Large intestine (tissue), 3 donors: Measurements from ENCODE around the gene INO80. TPM values are rescaled to one million over a fixed set of nuclear protein-coding genes. Genes with fewer than 3 reads are reported as not detected.
A peak's percentile ranks its signal among the peaks of the same experiment; 100 is the strongest.

Experiments used
- DNase-seq, 2 donors: peaks; one replicate each; pipeline versions ENCODE4 v3.0.0 to v3.0.0-alpha.2; 2013
- H3K27ac ChIP-seq: one replicate; pipeline ENCODE4 v1.5.1; 2013; ENCODE audit warnings: low read length
- H3K27me3 ChIP-seq: 2 replicates; pipeline ENCODE4 v1.6.1; 2013; ENCODE audit warnings: low read length; ENCODE audit not compliant: control insufficient read depth, insufficient read depth
- H3K36me3 ChIP-seq: 2 replicates; pipeline ENCODE4 v1.6.1; 2013; ENCODE audit warnings: low read length; ENCODE audit not compliant: control insufficient read depth, insufficient read depth
- H3K4me1 ChIP-seq: one replicate; pipeline ENCODE4 v1.6.1; 2013; ENCODE audit warnings: low read length; ENCODE audit not compliant: control insufficient read depth, insufficient read depth
- H3K4me3 ChIP-seq: one replicate; pipeline ENCODE4 v1.5.1; 2013; ENCODE audit warnings: low read length
- H3K9me3 ChIP-seq: one replicate; pipeline ENCODE4 v1.6.1; 2013; ENCODE audit warnings: mild to moderate bottlenecking, low read depth, low read length, moderate library complexity; ENCODE audit not compliant: control insufficient read depth
- WGBS: methylation state at CpG from one replicate; pipeline ENCODE4 v1.1.5; 2013; ENCODE audit warnings: low lambda C conversion rate; ENCODE audit not compliant: insufficient coverage; 5-methylcytosine and 5-hydroxymethylcytosine counted together
- polyA plus RNA-seq: library from polyadenylated mRNA; unstranded; fragments of 120-200 nt; gene quantifications from one replicate; pipeline ENCODE4 v1.2.1, GENCODE V29; 2013

INO80 gene
- polyA plus RNA-seq, 1 donor, result 18.2 TPM

DNA sequence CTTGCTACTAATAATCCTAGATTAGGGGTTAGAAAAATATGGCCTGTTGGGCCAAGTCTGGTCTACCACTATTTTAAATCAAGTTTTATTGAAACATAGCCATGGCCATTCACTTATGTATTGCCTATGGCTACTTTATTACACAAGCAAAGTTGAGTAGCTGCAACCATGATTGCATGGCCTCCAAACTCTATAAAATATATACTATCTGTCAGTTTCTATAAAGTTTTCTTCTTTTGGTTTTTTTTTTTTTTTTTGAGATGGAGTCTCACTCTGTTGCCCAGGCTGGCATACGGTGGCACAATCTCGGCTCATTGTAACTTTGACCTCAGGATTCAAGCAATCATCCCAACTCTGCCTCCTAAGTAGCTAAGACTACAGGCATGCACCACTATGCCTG, 60.4 kb downstream of the INO80 start:
- H3K27me3 ChIP-seq, result no peaks in the 10 kb centered on the region
- H3K36me3 ChIP-seq, result peaks cover 60% of the 10 kb centered on the region
- WGBS, result 100% methylated on average over 1 of the region's 2 CpGs
- no peak overlapping the region for H3K4me3 ChIP-seq
- no peak for DNase-seq
- H3K27ac ChIP-seq, result no peak overlapping the region
- H3K9me3 ChIP-seq, result no peaks in the 10 kb centered on the region
- no peaks in the 10 kb centered on the region for H3K4me1 ChIP-seq

DNA sequence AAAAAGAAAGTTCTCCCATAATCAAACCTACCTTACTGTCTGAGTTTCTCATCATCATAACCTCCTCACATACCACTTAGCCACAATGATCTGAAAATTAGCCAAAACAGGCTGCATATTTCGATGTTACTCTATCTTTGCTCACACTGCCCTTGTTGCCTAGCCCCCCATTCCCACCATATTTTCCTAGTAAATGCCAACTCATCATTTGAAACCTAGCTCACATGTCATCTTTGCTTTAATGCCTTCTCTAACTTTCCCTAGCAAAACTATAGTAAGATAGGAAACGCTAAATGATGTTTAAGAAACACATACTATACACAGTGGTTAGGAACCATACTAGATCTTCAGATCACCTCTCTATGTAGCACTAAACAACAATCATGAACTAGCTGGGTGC, 64.9 kb downstream of the INO80 start:
- no peak for DNase-seq
- WGBS, result no CpG with 5 or more reads among the region's 2 CpGs
- no peaks in the 10 kb centered on the region for H3K9me3 ChIP-seq
- H3K4me3 ChIP-seq, result no peak overlapping the region
- H3K36me3 ChIP-seq, result peaks cover 62% of the 10 kb centered on the region
- no peak overlapping the region for H3K27ac ChIP-seq
- H3K4me1 ChIP-seq, result peaks cover 8% of the 10 kb centered on the region
- H3K27me3 ChIP-seq, result no peaks in the 10 kb centered on the region

DNA sequence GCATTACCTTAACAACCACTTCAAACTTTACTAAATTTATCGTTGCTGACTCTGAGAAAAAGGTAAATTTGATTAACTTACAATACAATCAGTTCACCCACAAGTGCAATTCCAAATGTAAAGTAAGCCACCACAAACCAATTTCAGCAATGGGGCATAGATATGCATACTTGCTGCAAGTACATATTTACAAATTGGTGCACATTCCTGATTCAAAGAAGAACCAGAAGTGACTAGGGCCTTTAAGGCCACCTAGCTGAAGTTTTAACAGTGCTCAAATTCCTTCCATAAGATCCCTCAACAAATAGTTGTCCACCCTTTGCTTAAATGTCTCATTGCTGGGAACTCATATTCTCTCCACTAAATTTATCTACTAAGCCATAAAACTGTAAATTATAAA, 67.2 kb downstream of the INO80 start:
- DNase-seq, result no peak
- Histone ChIP-seq H3K36me3 (peaks cover 62% of the 10 kb centered on the region), H3K4me1 (peaks cover 8% of the 10 kb centered on the region), H3K4me3 (no peak overlapping the region), H3K27ac (peak overlapping the region; percentile 47), H3K27me3 (no peaks in the 10 kb centered on the region), H3K9me3 (no peaks in the 10 kb centered on the region)
- no CpG with 5 or more reads among the region's 1 CpG for WGBS

DNA sequence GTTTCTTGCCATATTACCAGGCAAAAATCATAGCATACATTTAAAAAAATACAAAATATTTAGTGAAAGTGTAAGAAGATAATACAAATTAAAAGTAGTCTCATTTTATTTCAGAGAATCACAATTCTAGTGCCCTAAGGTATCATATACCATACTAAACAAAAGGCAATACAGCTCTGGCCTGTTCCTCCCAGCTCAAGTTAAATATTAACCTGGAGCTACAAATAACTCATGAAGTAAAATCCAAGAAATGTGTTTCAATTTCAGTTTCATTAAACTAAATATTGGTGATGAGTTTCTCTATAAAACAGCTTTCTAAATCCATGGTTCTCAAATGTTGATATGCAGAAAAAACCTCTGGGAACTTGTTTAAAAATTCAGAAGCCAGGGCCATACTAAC, 67.7 kb downstream of the INO80 start:
- no peaks in the 10 kb centered on the region for H3K9me3 ChIP-seq
- H3K36me3 ChIP-seq, result peaks cover 59% of the 10 kb centered on the region
- peaks cover 8% of the 10 kb centered on the region for H3K4me1 ChIP-seq
- H3K27me3 ChIP-seq, result no peaks in the 10 kb centered on the region
- DNase-seq, result peak; percentile 24 to 69
- no peak overlapping the region for H3K4me3 ChIP-seq
- peak overlapping the region; percentile 47 for H3K27ac ChIP-seq

DNA sequence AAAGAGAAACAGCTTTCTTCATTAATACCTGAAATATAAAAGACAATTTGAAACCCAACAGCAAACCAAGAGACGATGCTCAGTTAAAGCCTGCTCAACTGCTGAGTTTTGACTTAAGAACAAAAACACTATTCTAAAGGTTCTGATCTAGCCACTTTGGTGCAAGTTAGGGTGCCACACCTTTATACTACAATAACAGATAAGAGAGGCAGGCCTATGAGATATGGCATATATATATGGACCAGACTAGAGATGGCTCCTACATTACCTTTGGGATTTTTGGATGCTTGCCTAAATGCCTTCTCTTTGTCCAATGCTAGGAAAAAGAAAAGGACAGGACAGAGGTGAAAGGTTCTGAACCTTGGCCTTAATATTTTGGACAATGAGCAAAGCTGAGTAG, 68.6 kb downstream of the INO80 start:
- no peak overlapping the region for H3K4me3 ChIP-seq
- no peaks in the 10 kb centered on the region for H3K9me3 ChIP-seq
- 100% methylated on average over 1 of the region's 1 CpG for WGBS
- H3K27me3 ChIP-seq, result no peaks in the 10 kb centered on the region
- DNase-seq, result no peak
- peaks cover 8% of the 10 kb centered on the region for H3K4me1 ChIP-seq
- peaks cover 59% of the 10 kb centered on the region for H3K36me3 ChIP-seq
- H3K27ac ChIP-seq, result no peak overlapping the region

DNA sequence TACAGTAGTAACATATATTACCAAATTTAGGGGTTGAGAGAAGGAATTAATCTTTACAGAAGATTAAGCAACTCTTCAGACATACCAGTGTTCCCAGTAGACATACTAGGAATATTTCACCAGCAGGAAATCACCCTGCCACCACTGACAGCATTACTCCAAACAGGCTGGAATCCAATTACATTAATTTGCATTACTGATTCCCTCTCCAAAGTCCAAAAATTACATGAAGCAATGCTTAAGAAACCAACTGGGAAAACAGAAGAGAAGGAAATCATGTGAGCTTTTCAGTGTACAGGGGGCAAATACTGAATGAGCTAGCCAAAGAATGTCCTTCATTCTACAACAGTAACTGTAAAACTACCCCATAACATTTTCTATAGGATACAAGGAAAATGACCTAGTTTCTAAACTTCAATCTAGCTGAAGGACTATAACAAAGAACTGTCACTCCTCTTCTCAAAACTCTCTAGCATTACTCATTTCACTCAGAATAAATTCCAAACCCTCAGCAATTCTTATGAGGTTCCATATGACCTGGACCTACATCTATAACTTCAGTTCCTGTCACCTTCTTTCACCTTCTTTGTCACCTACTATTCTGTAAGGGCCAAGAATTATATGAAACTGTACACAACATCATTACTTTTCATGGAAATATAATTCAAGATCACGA, 72.7 kb downstream of the INO80 start:
- DNase-seq, result no peak
- 88% methylated on average over 1 of the region's 1 CpG for WGBS
- Histone ChIP-seq H3K9me3 (no peaks in the 10 kb centered on the region), H3K4me1 (no peaks in the 10 kb centered on the region), H3K27ac (no peak overlapping the region), H3K4me3 (no peak overlapping the region), H3K36me3 (peaks cover 48% of the 10 kb centered on the region), H3K27me3 (no peaks in the 10 kb centered on the region)

DNA sequence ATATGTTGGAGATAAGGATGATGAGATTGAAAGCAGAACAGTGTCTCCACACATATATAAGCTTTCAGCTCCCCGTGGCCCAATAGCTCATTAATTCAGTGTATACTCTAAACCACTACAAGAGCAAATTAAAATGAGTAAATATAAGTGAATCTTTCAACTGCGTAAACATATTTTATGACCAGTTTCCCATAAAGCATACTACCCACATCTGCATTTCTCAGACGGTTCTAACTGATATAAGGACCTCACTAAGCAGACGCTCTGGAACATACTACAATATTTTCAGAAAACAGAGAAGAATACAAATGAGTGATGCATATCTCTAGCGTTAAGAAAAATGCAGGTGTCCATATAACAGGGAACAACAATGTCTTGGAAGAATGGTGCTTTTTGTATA, 73.2 kb downstream of the INO80 start:
- Histone ChIP-seq H3K27me3 (no peaks in the 10 kb centered on the region), H3K9me3 (no peaks in the 10 kb centered on the region), H3K27ac (no peak overlapping the region), H3K36me3 (peaks cover 48% of the 10 kb centered on the region), H3K4me1 (no peaks in the 10 kb centered on the region), H3K4me3 (no peak overlapping the region)
- WGBS, result 79% methylated on average over 4 of the region's 5 CpGs
- no peak for DNase-seq

DNA sequence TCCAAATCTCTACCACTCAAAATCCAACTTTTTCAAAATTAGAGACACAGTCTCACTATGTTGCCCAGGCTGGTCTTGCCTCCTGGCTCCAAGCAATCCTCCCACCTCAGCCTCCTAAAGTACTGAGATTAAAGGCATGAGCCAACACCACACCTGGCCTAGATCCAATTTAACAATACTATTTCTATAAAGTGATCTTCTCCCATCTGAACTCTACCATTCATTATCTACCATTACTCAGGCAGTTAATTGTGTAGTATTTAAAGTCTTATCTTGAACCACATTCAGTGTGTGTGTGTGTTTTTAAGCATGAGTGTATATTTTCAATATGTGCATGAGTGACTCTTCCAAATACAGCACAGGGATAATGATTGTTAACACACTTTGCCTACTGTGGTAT, 77.0 kb downstream of the INO80 start:
- no peaks in the 10 kb centered on the region for H3K9me3 ChIP-seq
- H3K4me3 ChIP-seq, result no peak overlapping the region
- peaks cover 5% of the 10 kb centered on the region for H3K4me1 ChIP-seq
- no peaks in the 10 kb centered on the region for H3K27me3 ChIP-seq
- no peak for DNase-seq
- no peak overlapping the region for H3K27ac ChIP-seq
- H3K36me3 ChIP-seq, result peaks cover 19% of the 10 kb centered on the region

DNA sequence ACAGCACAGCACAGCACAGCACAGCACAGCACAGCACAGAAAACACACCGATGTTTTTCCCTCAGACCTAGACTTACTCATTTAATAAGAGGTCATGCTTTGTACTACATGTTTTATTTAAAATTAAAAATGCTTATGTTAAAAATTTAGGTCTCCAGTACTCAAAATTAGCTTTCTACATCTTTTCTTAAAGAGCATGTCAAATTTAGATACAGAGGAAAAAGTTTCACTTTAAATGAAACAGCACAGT, 84.1 kb downstream of the INO80 start:
- peaks cover 5% of the 10 kb centered on the region for H3K4me1 ChIP-seq
- H3K27me3 ChIP-seq, result no peaks in the 10 kb centered on the region
- no peak for DNase-seq
- no CpG with 5 or more reads among the region's 1 CpG for WGBS
- H3K36me3 ChIP-seq, result peaks cover 18% of the 10 kb centered on the region
- no peaks in the 10 kb centered on the region for H3K9me3 ChIP-seq
- H3K4me3 ChIP-seq, result no peak overlapping the region
- no peak overlapping the region for H3K27ac ChIP-seq

DNA sequence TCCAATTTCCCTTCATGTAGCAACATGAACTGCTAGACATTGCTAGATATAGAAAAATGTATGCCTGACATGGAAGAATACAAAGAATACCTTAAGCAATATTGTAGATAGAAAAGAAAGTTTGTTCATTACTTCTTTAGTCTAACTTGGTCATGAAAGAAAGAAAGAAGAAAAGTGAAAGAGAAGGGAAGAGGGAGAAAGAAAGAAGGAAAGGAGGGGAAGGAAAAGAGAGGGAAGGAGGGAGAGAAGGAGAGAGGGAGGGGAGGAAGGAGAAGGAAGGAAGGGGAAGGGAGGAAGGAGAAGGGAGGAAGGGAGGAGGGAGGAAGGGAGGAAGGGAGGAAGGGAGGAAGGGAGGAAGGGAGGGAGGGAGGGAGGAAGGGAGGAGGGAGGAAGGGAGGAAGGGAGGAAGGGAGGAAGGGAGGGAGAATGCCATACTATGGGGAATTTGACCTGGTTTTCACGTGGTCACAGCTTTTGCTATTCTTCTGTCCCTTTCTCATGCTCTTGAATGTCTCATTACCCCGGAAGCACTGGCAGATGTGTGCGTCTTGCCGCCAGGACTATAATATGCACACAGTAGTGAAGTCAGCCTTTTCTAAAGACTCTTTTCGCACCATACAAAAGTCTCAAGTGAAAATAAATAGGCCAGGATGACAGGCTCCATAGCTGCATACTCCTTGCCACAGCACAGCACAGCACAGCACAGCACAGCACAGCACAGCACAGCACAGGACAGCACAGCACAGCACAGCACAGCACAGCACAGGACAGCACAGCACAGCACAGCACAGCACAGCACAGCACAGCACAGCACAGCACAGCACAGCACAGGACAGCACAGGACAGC, 84.6 kb downstream of the INO80 start:
- no peak overlapping the region for H3K27ac ChIP-seq
- peaks cover 5% of the 10 kb centered on the region for H3K4me1 ChIP-seq
- WGBS, result no CpG with 5 or more reads among the region's 5 CpGs
- no peak overlapping the region for H3K4me3 ChIP-seq
- DNase-seq, result no peak
- no peaks in the 10 kb centered on the region for H3K9me3 ChIP-seq
- no peaks in the 10 kb centered on the region for H3K27me3 ChIP-seq
- peaks cover 23% of the 10 kb centered on the region for H3K36me3 ChIP-seq

DNA sequence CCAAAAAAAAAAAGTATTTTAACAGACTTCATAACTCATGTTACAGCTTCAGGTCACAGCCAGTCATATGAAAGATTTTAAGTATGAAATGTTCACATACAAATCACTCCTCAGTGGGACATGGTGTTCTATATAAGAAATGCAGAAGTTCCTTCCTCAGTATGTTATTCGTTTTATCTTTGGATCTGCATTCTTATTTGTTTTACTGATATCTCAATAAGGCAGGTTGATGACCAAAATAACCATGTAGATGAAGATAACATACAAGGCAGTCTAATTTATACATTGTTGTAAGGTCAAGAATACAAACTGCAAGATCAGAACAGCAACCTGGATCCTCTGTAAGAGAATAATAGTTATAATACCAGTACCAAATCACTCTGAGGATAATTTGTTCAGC, 87.2 kb downstream of the INO80 start:
- Histone ChIP-seq H3K27me3 (no peaks in the 10 kb centered on the region), H3K4me1 (no peaks in the 10 kb centered on the region), H3K9me3 (no peaks in the 10 kb centered on the region), H3K36me3 (peaks cover 44% of the 10 kb centered on the region), H3K4me3 (no peak overlapping the region), H3K27ac (no peak overlapping the region)
- 80% methylated on average over 1 of the region's 1 CpG for WGBS
- DNase-seq, result no peak
